ENCODE measurements around the gene C10orf95. TPM values are rescaled to one million over a fixed set of nuclear protein-coding genes. Genes with fewer than 3 reads are reported as not detected.
"Not testable (repeated sequence)": the region's sequence is repeated elsewhere in the genome, so short reads cannot be mapped to it uniquely, and the experiment has no call there.

C10orf95 gene, protein sequence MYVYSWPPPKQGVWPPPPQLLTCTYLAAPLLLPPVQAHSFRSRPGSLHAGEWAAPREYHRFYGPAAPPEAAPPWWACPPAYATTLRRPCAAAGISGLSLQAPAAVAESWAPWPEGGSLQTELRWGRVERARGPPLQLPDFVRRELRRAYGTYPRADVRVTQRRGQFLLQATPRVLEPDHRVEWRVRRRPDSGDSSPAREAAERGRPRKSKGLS
- total RNA-seq = 1 to 10 TPM in 1 of 5 donors, not detected in 4; 8.0 TPM
- polyA plus RNA-seq = under 1 TPM; 0.46 to 0.62 (median 0.53) TPM
- long read RNA-seq, donor 1 = 0 reads
- long read RNA-seq, donor 2 = 0 reads
- long read RNA-seq, donor 3, partial matches to known transcripts = 0 of 1 reads
- long read RNA-seq, donor 3, other reads (novel, unspliced or antisense) = 0 of 1 reads
- long read RNA-seq, donor 4 = 0 reads
- long read RNA-seq, donor 5 = 0 reads
- long read RNA-seq, donor 6, partial matches to known transcripts = 0 of 2 reads
- long read RNA-seq, donor 6, other reads (novel, unspliced or antisense) = 0 of 2 reads
- long read RNA-seq, donor 7, partial matches to known transcripts = 0 of 1 reads
- long read RNA-seq, donor 7, other reads (novel, unspliced or antisense) = 0 of 1 reads
- long read RNA-seq, donor 8 = 0 reads
- long read RNA-seq, donor 9 = 0 reads
- long read RNA-seq, donor 10 = 0 reads

DNA sequence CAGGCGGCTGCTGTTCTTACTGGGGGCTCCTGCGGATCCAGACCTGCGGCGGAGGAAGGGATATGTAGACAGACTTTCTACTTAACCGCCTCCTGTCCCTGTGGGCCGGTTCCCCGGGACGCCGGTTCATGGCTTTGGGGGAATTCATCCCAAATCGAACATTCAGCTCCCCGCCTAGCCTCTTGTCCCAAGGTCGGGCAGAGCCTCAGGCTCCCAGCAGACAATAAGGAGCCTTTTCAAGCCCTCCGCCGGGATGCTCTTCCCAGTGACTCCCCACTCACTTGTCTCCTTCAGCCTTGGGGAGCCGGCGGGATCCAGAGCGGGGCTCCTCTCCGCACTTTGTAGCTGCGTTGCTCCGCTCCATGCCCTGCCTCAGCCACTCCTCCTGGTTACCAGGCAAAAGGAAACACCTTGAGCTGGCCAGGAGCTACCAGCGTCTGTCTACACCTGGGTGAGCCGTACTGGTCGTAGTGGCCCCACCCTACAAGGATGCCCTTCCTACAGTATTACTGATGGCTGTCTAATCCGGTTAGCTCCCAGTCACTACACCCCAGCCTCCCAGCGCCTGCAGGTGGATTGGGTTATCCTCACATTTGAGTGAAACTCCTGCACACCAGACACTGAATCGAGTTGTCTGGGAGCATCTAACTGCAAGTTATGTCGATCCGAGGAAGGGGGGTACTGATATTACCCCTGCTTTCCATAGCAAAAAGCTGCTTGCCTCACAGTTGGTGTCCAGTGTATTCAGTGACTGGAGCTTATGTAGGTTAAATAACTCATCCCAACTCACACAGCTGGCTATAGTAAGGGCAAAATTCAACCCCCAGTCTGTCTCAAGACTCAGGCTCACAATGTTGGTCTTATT, at the start of gene C10orf95:
TSS of gene C10orf95 (minus strand) at position 439 of the 865 bp plus-strand sequence. CDS start 450 bp downstream, outside the sequence.
- TF ChIP-seq POLR2A (IDR thresholded peaks at IDR 0.05) (no peak), EP300 (IDR thresholded peaks at IDR 0.05) (no peak), POLR2AphosphoS5 (IDR thresholded peaks at IDR 0.05) (no peak)
- TF ChIP-seq, protein P1, sequence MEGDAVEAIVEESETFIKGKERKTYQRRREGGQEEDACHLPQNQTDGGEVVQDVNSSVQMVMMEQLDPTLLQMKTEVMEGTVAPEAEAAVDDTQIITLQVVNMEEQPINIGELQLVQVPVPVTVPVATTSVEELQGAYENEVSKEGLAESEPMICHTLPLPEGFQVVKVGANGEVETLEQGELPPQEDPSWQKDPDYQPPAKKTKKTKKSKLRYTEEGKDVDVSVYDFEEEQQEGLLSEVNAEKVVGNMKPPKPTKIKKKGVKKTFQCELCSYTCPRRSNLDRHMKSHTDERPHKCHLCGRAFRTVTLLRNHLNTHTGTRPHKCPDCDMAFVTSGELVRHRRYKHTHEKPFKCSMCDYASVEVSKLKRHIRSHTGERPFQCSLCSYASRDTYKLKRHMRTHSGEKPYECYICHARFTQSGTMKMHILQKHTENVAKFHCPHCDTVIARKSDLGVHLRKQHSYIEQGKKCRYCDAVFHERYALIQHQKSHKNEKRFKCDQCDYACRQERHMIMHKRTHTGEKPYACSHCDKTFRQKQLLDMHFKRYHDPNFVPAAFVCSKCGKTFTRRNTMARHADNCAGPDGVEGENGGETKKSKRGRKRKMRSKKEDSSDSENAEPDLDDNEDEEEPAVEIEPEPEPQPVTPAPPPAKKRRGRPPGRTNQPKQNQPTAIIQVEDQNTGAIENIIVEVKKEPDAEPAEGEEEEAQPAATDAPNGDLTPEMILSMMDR (IDR thresholded peaks at IDR 0.05) = no peak
- Histone ChIP-seq H3K4me3 (peak within 1 kb of the TSS; percentile 71 to 91 (median 82)), H3K36me3 (peaks cover 0 to 12% (median 5%) of the 10 kb centered on the region in 4 donors), H3K9me3 (no peaks in the 10 kb centered on the region), H3K4me1 (peaks cover 0 to 55% (median 29%) of the 10 kb centered on the region in 4 donors), H3K27ac (peak within 1 kb of the TSS; percentile 82 to 94 (median 92)), H3K27me3 (no peaks in the 10 kb centered on the region)
- WGBS, 5 donors = 16 to 20% (median 17%) methylated on average over 19 to 28 of the region's 28 CpGs
- intact Hi-C loops (cut with DNase I; ENCODE audit: low total_unique reads) = no loop called here
- DNase-seq = peak in 1 of 2 donors; percentile 71

DNA sequence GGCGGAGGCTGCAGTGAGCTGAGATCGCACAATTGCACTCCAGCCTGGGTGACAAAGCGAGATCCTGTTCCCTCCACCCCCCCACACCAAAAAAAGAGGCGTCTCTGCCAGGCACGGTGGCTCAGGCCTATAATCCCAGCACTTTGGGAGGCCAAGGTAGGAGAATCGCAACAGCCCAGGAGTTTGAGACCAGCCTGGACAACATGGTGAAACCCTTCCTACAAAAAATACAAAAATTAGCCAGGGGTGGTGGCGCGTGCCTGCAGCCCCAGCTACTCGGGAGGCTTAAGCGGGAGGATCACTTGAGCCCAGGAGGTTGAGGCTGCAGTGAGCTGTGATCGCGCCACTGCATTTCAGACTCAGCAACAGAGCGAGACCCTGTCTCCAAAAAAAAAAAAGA, 49.3 kb upstream of the C10orf95 start:
- H3K36me3 ChIP-seq; DNase-seq; H3K9me3 ChIP-seq; intact Hi-C loops (cut with DNase I; ENCODE audit: low total_unique reads); H3K27me3 ChIP-seq: not testable (repeated sequence)
- Histone ChIP-seq H3K4me3 (peak overlapping the region in 2 of 4 donors; percentile 99 to 100), H3K27ac (peak overlapping the region in 2 of 5 donors; percentile 95 to 96), H3K4me1 (peaks cover 14 to 81% (median 63%) of the 10 kb centered on the region in 4 donors)
- WGBS, 5 donors = 90 to 95% (median 95%) methylated on average over 13 of the region's 13 CpGs

DNA sequence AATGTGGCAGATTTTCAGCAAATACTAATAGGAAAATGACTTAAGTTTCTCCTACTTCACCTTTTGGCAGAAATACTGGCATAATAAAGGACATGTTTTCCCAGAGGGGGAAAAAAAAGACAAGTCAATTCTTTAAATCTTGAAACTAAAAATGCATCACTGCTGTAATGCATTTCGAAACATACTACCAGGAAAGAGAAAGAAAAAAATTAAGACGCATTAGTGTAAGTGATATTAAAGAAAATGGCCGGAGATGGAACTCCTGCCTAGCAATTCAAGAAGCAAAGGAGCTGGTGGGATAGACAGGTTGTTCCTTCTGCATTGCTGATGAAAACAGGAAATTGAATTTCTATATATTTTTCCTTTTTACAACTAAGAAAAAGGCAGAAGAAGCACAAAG, 48.0 kb upstream of the C10orf95 start:
- H3K4me3 ChIP-seq = no peak overlapping the region
- 78 to 92% (median 86%) methylated on average over 3 of the region's 3 CpGs for WGBS, 5 donors
- DNase-seq = no peak
- peaks cover 0 to 13% (median 6%) of the 10 kb centered on the region in 4 donors for H3K36me3 ChIP-seq
- intact Hi-C loops (cut with DNase I; ENCODE audit: low total_unique reads) = no loop called here
- no peaks in the 10 kb centered on the region for H3K9me3 ChIP-seq
- no peak overlapping the region for H3K27ac ChIP-seq
- no peaks in the 10 kb centered on the region for H3K27me3 ChIP-seq
- TF ChIP-seq, protein P1 (IDR thresholded peaks at IDR 0.05) = no peak
- TF ChIP-seq POLR2A (IDR thresholded peaks at IDR 0.05) = no peak
- no peak for TF ChIP-seq EP300 (IDR thresholded peaks at IDR 0.05)
- no peak for TF ChIP-seq POLR2AphosphoS5 (IDR thresholded peaks at IDR 0.05)
- peaks cover 14 to 79% (median 53%) of the 10 kb centered on the region in 4 donors for H3K4me1 ChIP-seq

DNA sequence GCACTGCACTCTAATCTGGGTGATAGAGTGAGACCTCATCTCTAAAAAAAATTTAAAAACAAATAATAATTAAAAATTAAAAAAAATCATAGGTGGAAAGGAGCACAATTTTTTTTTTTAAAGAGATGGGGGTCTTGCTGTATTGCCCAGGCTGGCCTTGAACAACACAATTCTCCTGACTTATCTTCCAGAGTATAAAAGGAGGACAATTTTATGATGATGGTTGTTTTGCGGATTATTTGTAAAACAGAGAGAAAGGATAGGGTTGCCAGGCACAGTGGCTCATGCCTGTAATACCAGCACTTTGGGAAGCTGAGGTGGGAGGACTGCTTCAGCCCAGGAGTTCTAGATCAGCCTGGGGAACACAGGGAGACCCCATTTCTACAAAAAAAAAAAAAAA, 46.2 kb upstream of the C10orf95 start:
- 81 to 100% (median 93%) methylated on average over 1 of the region's 1 CpG for whole genome bisulfite sequencing, 5 donors

More for the DNA sequence above, 46.2 kb upstream of the C10orf95 start:
- no peaks in the 10 kb centered on the region for H3K27me3 ChIP-seq
- H3K4me3 ChIP-seq = no peak overlapping the region
- no peak for DNase-seq
- no peaks in the 10 kb centered on the region for H3K9me3 ChIP-seq
- H3K4me1 ChIP-seq = peaks cover 24 to 86% (median 58%) of the 10 kb centered on the region in 4 donors
- intact Hi-C loops (cut with DNase I; ENCODE audit: low total_unique reads) = no loop called here
- no peak overlapping the region for H3K27ac ChIP-seq
- TF ChIP-seq EP300 (IDR thresholded peaks at IDR 0.05) (no peak), POLR2AphosphoS5 (IDR thresholded peaks at IDR 0.05) (no peak), POLR2A (IDR thresholded peaks at IDR 0.05) (no peak)
- TF ChIP-seq, protein P1 (IDR thresholded peaks at IDR 0.05) = no peak
- H3K36me3 ChIP-seq = peaks cover 0 to 18% (median 6%) of the 10 kb centered on the region in 4 donors
